CD14-positive monocyte (primary cell): ENCODE measurements around the gene ADD2. TPM values are rescaled to one million over a fixed set of nuclear protein-coding genes. Genes with fewer than 3 reads are reported as not detected.

Experiments
- DNase-seq, 3 donors: peaks; one replicate each; pipeline ENCODE4 v3.0.0-alpha.2; 2011 to 2022
- H2AFZ ChIP-seq: 2 replicates; pipeline ENCODE4 v1.6.0; 2012; ENCODE audit warnings: mild to moderate bottlenecking, low read depth, low read length, inconsistent platforms; ENCODE audit not compliant: insufficient read depth, poor library complexity, severe bottlenecking
- H3K27ac ChIP-seq, 2 donors: 1 replicate in 1 of 2; 2 replicates in 1 of 2; pipeline ENCODE4 v1.5.1; 2012 to 2013; ENCODE audit warnings: low read length in 2 of 2, control low read depth in 1 of 2, inconsistent platforms in 1 of 2, low read depth in 1 of 2, mild to moderate bottlenecking in 1 of 2
- H3K27me3 ChIP-seq, 2 donors: one replicate each; pipeline versions ENCODE4 v1.6.0 to v1.6.1; 2011 to 2013; ENCODE audit warnings: low read length in 2 of 2; ENCODE audit not compliant: control insufficient read depth in 2 of 2, insufficient read depth in 2 of 2
- H3K36me3 ChIP-seq, 2 donors: replicated peaks in 1 of 2; 1 replicate in 1 of 2; 2 replicates in 1 of 2; pipeline versions ENCODE4 v1.5.1 to v1.6.1; 2012 to 2013; ENCODE audit warnings: low read length in 2 of 2, control low read depth in 1 of 2, inconsistent platforms in 1 of 2, mild to moderate bottlenecking in 1 of 2; ENCODE audit not compliant: insufficient read depth in 2 of 2, control insufficient read depth in 1 of 2
- H3K4me1 ChIP-seq, 2 donors: 1 replicate in 1 of 2; 2 replicates in 1 of 2; pipeline versions ENCODE4 v1.5.1 to v1.6.1; 2012 to 2013; ENCODE audit warnings: low read length in 2 of 2, control low read depth in 1 of 2, inconsistent platforms in 1 of 2, mild to moderate bottlenecking in 1 of 2, moderate library complexity in 1 of 2; ENCODE audit not compliant: insufficient read depth in 2 of 2, control insufficient read depth in 1 of 2
- H3K4me2 ChIP-seq: replicated peaks from 2 replicates; pipeline ENCODE3; 2012; ENCODE audit warnings: low read length, moderate library complexity, mild to moderate bottlenecking; ENCODE audit not compliant: poor library complexity, severe bottlenecking; ENCODE audit errors: extremely low read depth
- H3K4me3 ChIP-seq, 3 experiments: fragments of 200-600 bp in 1 of 3; sonication (generic) in 1 of 3; replicated peaks in 1 of 3; 1 replicate in 2 of 3; 2 replicates in 1 of 3; pipeline ENCODE4 v1.5.1; 2011 to 2013; ENCODE audit warnings: low read length in 3 of 3, mild to moderate bottlenecking in 3 of 3, control low read depth in 2 of 3, low read depth in 2 of 3, inconsistent platforms in 1 of 3, moderate library complexity in 1 of 3
- H3K79me2 ChIP-seq: 2 replicates; pipeline ENCODE4 v1.6.0; 2012; ENCODE audit warnings: mild to moderate bottlenecking, control low read depth, inconsistent platforms, low read length, moderate library complexity; ENCODE audit not compliant: insufficient read depth
- H3K9ac ChIP-seq: 2 replicates; pipeline ENCODE4 v1.6.0; 2017; ENCODE audit warnings: low read length, mild to moderate bottlenecking; ENCODE audit not compliant: insufficient read depth, poor library complexity, severe bottlenecking
- H3K9me3 ChIP-seq, 2 donors: replicated peaks in 1 of 2; 1 replicate in 1 of 2; 2 replicates in 1 of 2; pipeline versions ENCODE4 v1.5.1 to v1.6.1; 2012 to 2013; ENCODE audit warnings: low read length in 2 of 2, control low read depth in 1 of 2; ENCODE audit not compliant: control insufficient read depth in 1 of 2, insufficient read depth in 1 of 2
- H4K20me1 ChIP-seq: 2 replicates; pipeline ENCODE4 v1.6.0; 2012; ENCODE audit warnings: mild to moderate bottlenecking, low read length, control low read depth, moderate library complexity; ENCODE audit not compliant: insufficient read depth
- H3K27ac Mint-ChIP-seq, 7 donors: one replicate each; pipeline ENCODE4 v1.8.0; 2020; ENCODE audit warnings: mild to moderate bottlenecking in 7 of 7, mixed read lengths in 7 of 7, moderate library complexity in 6 of 7, inconsistent platforms in 2 of 7
- H3K27me3 Mint-ChIP-seq, 3 donors: one replicate each; pipeline ENCODE4 v1.8.0; 2021 to 2022; ENCODE audit warnings: low read depth in 3 of 3, mild to moderate bottlenecking in 3 of 3, mixed read lengths in 3 of 3, moderate library complexity in 3 of 3, inconsistent platforms in 1 of 3
- H3K36me3 Mint-ChIP-seq, 2 donors: one replicate each; pipeline ENCODE4 v1.8.0; 2020; ENCODE audit warnings: mixed read lengths in 2 of 2, inconsistent platforms in 1 of 2, mild to moderate bottlenecking in 1 of 2
- H3K4me1 Mint-ChIP-seq: one replicate; pipeline ENCODE4 v1.8.0; 2020; ENCODE audit warnings: mild to moderate bottlenecking, mixed read lengths
- H3K4me3 Mint-ChIP-seq, 2 donors: one replicate each; pipeline ENCODE4 v1.8.0; 2020; ENCODE audit warnings: mild to moderate bottlenecking in 2 of 2, mixed read lengths in 2 of 2, moderate library complexity in 1 of 2
- H3K9me3 Mint-ChIP-seq, 7 donors: one replicate each; pipeline ENCODE4 v1.8.0; 2020 to 2022; ENCODE audit warnings: mixed read lengths in 7 of 7, mild to moderate bottlenecking in 6 of 7, moderate library complexity in 6 of 7, inconsistent platforms in 2 of 7
- CTCF ChIP-seq: fragments of 200-600 bp; IDR thresholded peaks from one replicate; pipeline ENCODE4 v1.8.0; 2022; ENCODE audit warnings: antibody characterized with exemption, mild to moderate bottlenecking
- WGBS: methylation state at CpG from one replicate; pipeline ENCODE4 v1.1.5; 2013; ENCODE audit warnings: missing lambda C conversion rate; ENCODE audit not compliant: insufficient coverage; 5-methylcytosine and 5-hydroxymethylcytosine counted together
- intact Hi-C, 2 donors: fragments of 100-400 bp; cut with micrococcal nuclease; formaldehyde crosslinking; loops; one replicate each; pipeline versions ENCODE4 v1.15.0 to v1.15.1; 2023
- polyA plus RNA-seq, 3 donors: library from polyadenylated mRNA; depleted of rRNA in 1 of 3; unstranded in 2 of 3; stranded (reverse) in 1 of 3; fragments of 300-500 nt in 2 of 3; fragments of >200 nt in 1 of 3; fragmentation: Illumina TruSeq in 2 of 3; gene quantifications; 1 replicate in 2 of 3; 2 replicates in 1 of 3; pipeline ENCODE4 v1.2.3, GENCODE V29; 2012 to 2021

ADD2 gene
- polyA plus RNA-seq, 3 donors = 0.18 to 0.56 (median 0.26) TPM

- DNase-seq = no peak
These were observed 44.6 kb downstream of the ADD2 start for GRCh38 chr2:70723286-70723885.

GRCh38 chr2:70720124-70720523 is 47.9 kb downstream of the ADD2 start:
- Histone ChIP-seq H3K4me3 (no peak overlapping the region), H3K4me2 (no peak overlapping the region), H3K36me3 (no peaks in the 10 kb centered on the region), H4K20me1 (no peaks in the 10 kb centered on the region), H2AFZ (no peak overlapping the region), H3K79me2 (no peaks in the 10 kb centered on the region), H3K9ac (no peak overlapping the region), H3K27me3 (no peaks in the 10 kb centered on the region), H3K27ac (no peak overlapping the region), H3K4me1 (no peaks in the 10 kb centered on the region), H3K9me3 (no peaks in the 10 kb centered on the region)
- TF ChIP-seq CTCF = no peak
- Mint-ChIP-seq H3K27ac (no peak overlapping the region), H3K4me3 (no peak overlapping the region), H3K9me3 (no peaks in the 10 kb centered on the region), H3K36me3 (no peaks in the 10 kb centered on the region), H3K27me3 (peaks cover 1 to 4% (median 2%) of the 10 kb centered on the region in 3 donors), H3K4me1 (no peaks in the 10 kb centered on the region)
- intact Hi-C loops = no loop called here
- 88% methylated on average over 1 of the region's 6 CpGs for WGBS
- no peak for DNase-seq

More at GRCh38 chr2:70723286-70723885, 44.6 kb downstream of the ADD2 start:
- Histone ChIP-seq H3K79me2 (no peaks in the 10 kb centered on the region), H3K4me2 (no peak overlapping the region), H3K9me3 (no peaks in the 10 kb centered on the region), H4K20me1 (no peaks in the 10 kb centered on the region), H3K27ac (no peak overlapping the region), H3K36me3 (no peaks in the 10 kb centered on the region), H3K9ac (no peak overlapping the region), H3K4me3 (no peak overlapping the region), H2AFZ (no peak overlapping the region), H3K27me3 (no peaks in the 10 kb centered on the region), H3K4me1 (no peaks in the 10 kb centered on the region)
- Mint-ChIP-seq H3K27ac (no peak overlapping the region), H3K9me3 (peaks cover 0 to 2% (median 0%) of the 10 kb centered on the region in 7 donors), H3K4me1 (no peaks in the 10 kb centered on the region), H3K36me3 (no peaks in the 10 kb centered on the region), H3K27me3 (peaks cover 2 to 4% (median 4%) of the 10 kb centered on the region in 3 donors), H3K4me3 (no peak overlapping the region)
- WGBS = 93% methylated on average over 2 of the region's 5 CpGs
- TF ChIP-seq CTCF = no peak
- intact Hi-C loops = no loop called here
